SIG-M5 treated with dmso at 0.1 percent for 504 hours (cell line): ENCODE data around the gene CST7.

Experiments used
- DNase-seq: peaks from one replicate; lab custom pipeline; 2025; ENCODE audit not compliant: unreplicated experiment; lab: John Stamatoyannopoulos, UW

CST7 gene

DNA sequence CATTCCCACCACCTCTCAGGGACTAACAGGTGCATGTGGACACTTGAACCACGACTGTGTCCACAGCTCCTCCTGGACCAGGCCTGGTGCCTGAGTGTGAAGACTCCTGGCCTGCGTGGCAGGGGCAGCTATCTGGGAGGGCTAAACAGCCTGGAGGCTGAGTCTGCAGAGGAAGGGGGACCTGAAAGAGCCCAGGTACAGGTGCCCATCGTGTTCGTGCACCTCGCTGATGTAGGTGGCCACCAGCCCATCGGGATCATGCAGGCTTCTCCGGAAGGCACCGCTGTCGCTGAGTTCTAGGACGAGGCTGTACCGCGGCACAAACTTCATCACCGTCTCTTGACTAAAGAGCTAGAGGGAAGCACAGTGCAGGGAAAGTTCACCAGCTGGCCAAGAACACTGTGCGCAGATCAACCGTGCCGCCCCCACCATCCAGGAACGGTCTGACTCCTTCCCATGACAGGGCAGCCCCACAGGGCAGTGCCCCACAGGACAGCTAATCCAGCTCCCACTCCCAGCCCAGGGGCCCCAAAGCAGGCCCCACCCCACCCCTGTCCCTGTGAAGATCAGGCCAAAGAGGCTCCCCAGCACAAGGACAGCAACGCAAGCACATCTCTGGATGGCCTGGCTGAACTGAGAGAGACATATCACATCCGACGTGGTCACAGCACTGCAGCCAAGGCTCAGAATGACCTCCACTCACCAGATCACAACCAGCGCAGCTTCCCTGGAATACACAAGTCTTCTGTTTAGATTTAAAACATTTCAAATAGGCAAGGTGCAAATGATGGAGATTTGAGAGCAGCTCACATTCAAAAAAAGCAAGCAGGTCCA is 14.8 kb downstream of the CST7 start:
- DNase-seq: no peak

DNA sequence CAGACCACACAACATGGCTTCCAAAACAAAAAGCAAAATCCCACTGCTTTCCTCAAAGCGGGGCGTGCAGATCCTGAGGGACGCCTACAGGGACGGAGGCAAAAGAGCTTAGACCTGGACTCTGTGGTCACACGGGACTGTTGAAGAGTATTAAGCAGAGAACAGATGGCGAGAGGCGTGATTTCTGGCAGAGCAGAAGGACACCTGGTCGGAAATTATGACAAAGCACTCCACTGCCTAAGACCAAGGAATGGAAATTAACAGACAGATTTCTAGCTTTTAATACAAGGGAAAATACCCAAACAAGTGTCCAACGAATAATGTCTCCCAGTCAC is 15.4 kb downstream of the CST7 start:
- DNase-seq: no peak

- no peak for DNase-seq
These were observed 16.2 kb downstream of the CST7 start for GRCh38 chr20:24965065-24965919.

DNA sequence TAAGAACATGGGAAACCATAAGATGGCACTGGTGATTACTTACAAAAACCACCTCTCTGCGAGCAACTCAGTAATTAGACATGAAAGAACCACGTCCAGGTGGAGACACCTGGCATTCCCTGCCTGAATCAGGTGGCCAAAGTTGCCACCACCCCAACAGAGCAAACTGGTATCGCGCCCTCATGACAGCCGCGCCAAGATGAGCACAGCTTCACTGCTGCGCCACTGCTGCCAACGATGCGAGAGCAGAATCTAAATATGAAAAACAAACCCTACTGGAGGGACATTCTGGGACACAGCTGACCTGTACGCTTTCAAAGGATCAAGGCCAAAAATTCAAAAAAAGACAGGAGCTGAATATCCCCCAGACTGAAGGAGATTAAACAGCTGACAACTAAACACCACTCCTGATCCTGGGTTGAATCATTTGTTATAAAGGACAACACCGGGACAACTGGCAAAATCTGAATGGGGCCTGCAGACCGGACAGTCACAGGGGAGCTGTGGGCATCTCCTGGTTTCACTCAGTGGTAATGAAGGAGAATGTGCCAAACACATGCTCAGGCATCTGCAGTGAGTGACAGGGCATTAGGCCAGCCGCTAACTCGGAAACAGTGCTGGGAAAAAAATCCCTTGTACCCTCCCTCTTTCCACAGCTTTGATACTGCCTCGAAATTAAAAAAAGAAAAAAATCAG is 17.4 kb downstream of the CST7 start:
- DNase-seq: no peak

GRCh38 chr20:24968278-24968800 is 19.3 kb downstream of the CST7 start:
- DNase-seq: no peak

GRCh38 chr20:24969186-24970029 is 20.3 kb downstream of the CST7 start:
- no peak for DNase-seq

DNA sequence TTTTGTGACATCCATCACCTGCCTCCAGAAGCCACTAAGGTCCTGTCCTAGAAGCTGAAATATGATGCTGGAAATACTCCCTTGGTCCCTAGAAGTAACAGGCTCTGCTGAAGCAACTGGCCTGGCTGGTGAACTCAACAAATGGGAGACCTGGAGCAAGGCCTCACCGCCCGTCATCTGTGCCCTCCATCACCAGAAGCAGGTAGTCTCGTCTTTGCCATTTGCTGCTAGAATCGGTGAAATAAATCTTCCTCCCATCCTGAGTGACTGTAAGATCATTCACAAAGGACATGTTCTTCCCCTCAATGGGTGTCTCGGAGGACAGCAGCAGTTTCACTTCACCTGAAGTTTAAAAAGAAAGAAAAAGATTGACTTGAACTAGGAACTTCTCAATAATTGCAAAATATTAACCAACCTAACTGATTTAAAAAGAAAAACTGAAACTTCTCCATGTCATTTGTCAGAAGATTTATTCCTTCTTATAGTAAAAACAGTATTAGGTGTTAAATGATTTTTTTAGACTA is 21.0 kb downstream of the CST7 start:
- no peak for DNase-seq

GRCh38 chr20:24970754-24971153 is 21.7 kb downstream of the CST7 start:
- DNase-seq: no peak

- DNase-seq: no peak
These were observed 22.5 kb downstream of the CST7 start for GRCh38 chr20:24971376-24972101.

GRCh38 chr20:24972341-24972740 is 23.3 kb downstream of the CST7 start:
- DNase-seq: no peak

- no peak for DNase-seq
These were observed 28.3 kb downstream of the CST7 start for GRCh38 chr20:24977336-24977735.

- DNase-seq: no peak
These were observed 28.7 kb downstream of the CST7 start for GRCh38 chr20:24977797-24978196.

DNA sequence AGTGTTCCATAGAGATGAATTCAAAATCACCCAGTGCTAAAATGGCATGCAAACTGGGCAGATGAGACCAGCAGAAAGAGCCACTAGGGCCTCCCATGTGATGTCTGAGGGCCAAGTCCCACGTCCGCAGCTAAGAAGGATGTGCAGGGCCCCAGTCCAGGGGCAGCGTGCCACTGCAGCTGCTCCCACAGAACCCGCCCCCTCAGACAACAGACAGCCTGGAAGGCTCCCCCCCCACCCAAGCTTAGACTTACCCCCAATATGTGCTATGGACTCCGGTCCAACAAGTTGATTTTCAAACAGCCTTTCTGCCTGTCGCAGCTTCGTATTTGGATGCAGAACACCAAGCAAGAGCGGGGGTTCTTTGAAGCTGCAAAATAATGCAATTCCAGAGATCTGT is 29.4 kb downstream of the CST7 start:
- DNase-seq: no peak

- DNase-seq: no peak
These were observed 30.2 kb downstream of the CST7 start for GRCh38 chr20:24979036-24979960.

- no peak for DNase-seq
These were observed 31.4 kb downstream of the CST7 start for GRCh38 chr20:24980291-24981053.

- no peak for DNase-seq
These were observed 32.2 kb downstream of the CST7 start for GRCh38 chr20:24981282-24981681.

DNA sequence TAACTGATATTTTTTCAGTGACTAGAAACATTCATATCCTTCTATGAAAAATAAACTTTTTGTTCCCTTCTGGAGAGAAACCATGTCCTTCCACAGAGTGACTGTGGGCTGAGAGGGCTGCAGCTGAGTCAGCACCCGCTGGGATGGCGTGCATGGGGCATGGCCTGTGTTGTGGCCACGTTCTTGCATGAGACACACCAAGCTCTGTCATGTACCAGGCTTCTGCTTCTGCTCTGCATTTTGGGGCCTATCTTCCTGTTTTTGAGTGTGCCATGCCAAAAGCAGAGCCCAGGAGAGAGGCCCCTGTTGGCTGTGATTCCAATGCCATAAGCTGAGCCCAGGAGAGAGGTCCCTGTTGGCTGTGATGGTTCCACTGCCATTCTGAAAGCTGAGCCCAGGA is 32.7 kb downstream of the CST7 start:
- DNase-seq: no peak

GRCh38 chr20:24983896-24984295 is 34.8 kb downstream of the CST7 start:
- DNase-seq: no peak
